Hepatocyte (in vitro differentiated cells): Measurements from ENCODE around the gene NAB1. TPM values are rescaled to one million over a fixed set of nuclear protein-coding genes. Genes with fewer than 3 reads are reported as not detected.

Source experiments
- DNase-seq: peaks from one replicate; pipeline ENCODE4 v3.0.0-alpha.2; 2016; ENCODE audit warnings: low spot score
- H2AFZ ChIP-seq: fragments of 200-600 bp; sonication (generic); 2 replicates; pipeline ENCODE4 v1.6.0; 2016; ENCODE audit warnings: antibody characterized with exemption, mild to moderate bottlenecking
- H3K27ac ChIP-seq: fragments of 200-600 bp; sonication (generic); 2 replicates; pipeline ENCODE4 v1.5.1; 2016; ENCODE audit warnings: mild to moderate bottlenecking
- H3K27me3 ChIP-seq: fragments of 200-600 bp; sonication (generic); 2 replicates; pipeline ENCODE4 v1.6.1; 2016
- H3K36me3 ChIP-seq: fragments of 200-600 bp; sonication (generic); replicated peaks from 2 replicates; pipeline ENCODE4 v1.5.1; 2016; ENCODE audit warnings: low read depth; ENCODE audit not compliant: insufficient read depth
- H3K4me1 ChIP-seq: fragments of 200-600 bp; sonication (generic); 2 replicates; pipeline ENCODE4 v1.5.1; 2016; ENCODE audit warnings: mild to moderate bottlenecking, moderate library complexity; ENCODE audit not compliant: insufficient read depth
- H3K4me2 ChIP-seq: fragments of 200-600 bp; sonication (generic); 2 replicates; pipeline ENCODE4 v1.6.0; 2016
- H3K4me3 ChIP-seq: fragments of 200-600 bp; sonication (generic); 2 replicates; pipeline ENCODE4 v1.5.1; 2016; ENCODE audit warnings: mild to moderate bottlenecking
- H3K79me2 ChIP-seq: fragments of 200-600 bp; sonication (generic); 2 replicates; pipeline ENCODE4 v1.6.0; 2017; ENCODE audit warnings: mild to moderate bottlenecking
- H3K9me2 ChIP-seq: fragments of 200-600 bp; sonication (generic); replicated peaks from 2 replicates; pipeline ENCODE4 v1.6.0; 2017; ENCODE audit warnings: mild to moderate bottlenecking; ENCODE audit not compliant: insufficient read depth
- H3K9me3 ChIP-seq: fragments of 200-600 bp; sonication (generic); 2 replicates; pipeline ENCODE4 v1.5.1; 2016; ENCODE audit warnings: low read depth, mild to moderate bottlenecking
- H4K20me1 ChIP-seq: fragments of 200-600 bp; sonication (generic); 2 replicates; pipeline ENCODE4 v1.6.0; 2016; ENCODE audit warnings: mild to moderate bottlenecking; ENCODE audit not compliant: insufficient read depth, poor library complexity, severe bottlenecking
- EZH2 ChIP-seq: fragments of 200-600 bp; sonication (generic); IDR thresholded peaks from 2 replicates; pipeline ENCODE4 v1.6.1; 2016; ENCODE audit warnings: antibody characterized with exemption, mild to moderate bottlenecking, borderline replicate concordance
- EZH2phosphoT487 ChIP-seq: fragments of 200-600 bp; sonication (generic); IDR thresholded peaks from one replicate; pipeline ENCODE4 v1.6.1; 2018; ENCODE audit warnings: antibody characterized with exemption, mild to moderate bottlenecking, low read depth, moderate library complexity; ENCODE audit not compliant: unreplicated experiment, severe bottlenecking
- WGBS: methylation state at CpG from one replicate; pipeline ENCODE4 v1.1.6; 2016; ENCODE audit warnings: low lambda C conversion rate; ENCODE audit errors: missing lambda C conversion rate; 5-methylcytosine and 5-hydroxymethylcytosine counted together
- polyA plus RNA-seq: library from polyadenylated mRNA; unstranded; fragments of >200 nt; fragmentation: Nextera tagmentation; extraction: Ambion mirVana; gene quantifications from 2 replicates; pipeline ENCODE4 v1.2.1, GENCODE V29; 2016
- total RNA-seq: library from RNA; depleted of rRNA; stranded (reverse); fragments of >200 nt; gene quantifications from 2 replicates; pipeline ENCODE4 v1.2.3, GENCODE V29; 2014
- TF ChIP-seq, protein P1 (sequence below): fragments of 200-600 bp; sonication (generic); IDR thresholded peaks from 2 replicates; pipeline ENCODE4 v1.5.1; 2016; ENCODE audit warnings: antibody characterized with exemption, mild to moderate bottlenecking; ENCODE audit not compliant: poor library complexity

The NAB1 gene
- total and polyA plus RNA-seq, 2 experiments from 2014 or later = 9.9 to 46.6 TPM

DNA sequence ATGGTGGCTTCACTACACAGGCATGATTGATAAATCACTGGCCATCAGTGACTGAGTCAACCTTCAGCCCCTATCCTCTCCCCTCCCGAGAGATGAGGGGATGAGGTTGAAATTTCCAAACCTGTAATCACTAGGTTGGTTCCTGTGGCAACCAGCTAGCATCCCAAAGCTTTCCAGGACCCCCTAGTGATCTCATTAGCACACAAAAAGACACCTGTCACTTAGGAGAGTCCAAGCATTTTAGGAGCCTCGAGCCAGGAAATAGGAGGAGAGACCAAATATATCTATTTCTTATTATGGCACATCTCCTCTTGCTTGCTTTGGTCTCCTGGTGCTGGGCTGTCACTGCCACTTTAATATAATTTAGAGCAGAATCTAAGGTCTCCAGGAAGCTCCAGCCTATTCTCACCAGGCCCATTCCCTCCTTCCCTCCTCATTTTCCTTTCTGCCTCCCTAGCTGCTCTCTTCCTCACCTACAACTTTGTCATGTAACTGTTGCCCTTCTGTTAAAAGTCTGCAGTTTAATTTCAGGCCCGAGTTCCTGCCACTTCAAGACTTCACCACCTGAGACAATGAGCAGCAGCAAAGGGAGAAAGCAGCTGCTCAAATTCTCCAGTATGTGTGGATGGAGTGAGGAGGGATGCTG, 33.2 kb upstream of the NAB1 start:
- Histone ChIP-seq H3K4me2 (no peak overlapping the region), H4K20me1 (no peaks in the 10 kb centered on the region), H3K27ac (no peak overlapping the region), H3K9me2 (no peaks in the 10 kb centered on the region), H2AFZ (no peak overlapping the region), H3K27me3 (no peaks in the 10 kb centered on the region), H3K4me3 (no peak overlapping the region), H3K4me1 (no peaks in the 10 kb centered on the region), H3K9me3 (peaks cover 4% of the 10 kb centered on the region), H3K79me2 (no peaks in the 10 kb centered on the region), H3K36me3 (no peaks in the 10 kb centered on the region)
- 65% methylated on average over 3 of the region's 3 CpGs for WGBS
- DNase-seq = no peak
- no peak for TF ChIP-seq EZH2
- TF ChIP-seq, protein P1, sequence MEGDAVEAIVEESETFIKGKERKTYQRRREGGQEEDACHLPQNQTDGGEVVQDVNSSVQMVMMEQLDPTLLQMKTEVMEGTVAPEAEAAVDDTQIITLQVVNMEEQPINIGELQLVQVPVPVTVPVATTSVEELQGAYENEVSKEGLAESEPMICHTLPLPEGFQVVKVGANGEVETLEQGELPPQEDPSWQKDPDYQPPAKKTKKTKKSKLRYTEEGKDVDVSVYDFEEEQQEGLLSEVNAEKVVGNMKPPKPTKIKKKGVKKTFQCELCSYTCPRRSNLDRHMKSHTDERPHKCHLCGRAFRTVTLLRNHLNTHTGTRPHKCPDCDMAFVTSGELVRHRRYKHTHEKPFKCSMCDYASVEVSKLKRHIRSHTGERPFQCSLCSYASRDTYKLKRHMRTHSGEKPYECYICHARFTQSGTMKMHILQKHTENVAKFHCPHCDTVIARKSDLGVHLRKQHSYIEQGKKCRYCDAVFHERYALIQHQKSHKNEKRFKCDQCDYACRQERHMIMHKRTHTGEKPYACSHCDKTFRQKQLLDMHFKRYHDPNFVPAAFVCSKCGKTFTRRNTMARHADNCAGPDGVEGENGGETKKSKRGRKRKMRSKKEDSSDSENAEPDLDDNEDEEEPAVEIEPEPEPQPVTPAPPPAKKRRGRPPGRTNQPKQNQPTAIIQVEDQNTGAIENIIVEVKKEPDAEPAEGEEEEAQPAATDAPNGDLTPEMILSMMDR = no peak
- TF ChIP-seq EZH2phosphoT487 = no peak

DNA sequence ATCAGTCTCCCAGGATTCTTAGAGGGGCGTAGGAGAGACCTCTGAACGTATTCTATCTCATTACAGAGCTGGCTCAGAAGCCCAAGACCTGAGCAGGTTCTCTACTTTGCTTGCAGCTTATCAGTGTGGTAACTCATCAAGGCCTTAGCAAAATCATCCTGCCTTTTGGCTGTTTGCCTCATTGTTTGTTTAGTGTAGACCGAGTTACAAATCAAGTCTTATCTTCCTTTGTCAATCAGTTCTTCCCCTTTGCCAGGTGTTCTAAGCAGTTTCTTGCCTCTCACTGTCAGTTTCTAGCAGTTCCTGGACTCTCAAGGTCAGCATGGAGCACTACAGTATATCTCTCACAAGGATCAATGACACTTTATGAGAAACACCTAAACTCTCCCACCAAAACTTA, 30.9 kb upstream of the NAB1 start:
- peak overlapping the region; percentile 4 for H3K27ac ChIP-seq
- H3K9me2 ChIP-seq = no peaks in the 10 kb centered on the region
- H3K79me2 ChIP-seq = no peaks in the 10 kb centered on the region
- no peaks in the 10 kb centered on the region for H3K36me3 ChIP-seq
- no peak overlapping the region for H3K4me2 ChIP-seq
- WGBS = 25% methylated on average over 3 of the region's 3 CpGs
- H3K4me3 ChIP-seq = no peak overlapping the region
- no peaks in the 10 kb centered on the region for H3K4me1 ChIP-seq
- H3K27me3 ChIP-seq = no peaks in the 10 kb centered on the region
- TF ChIP-seq, protein P1 = no peak
- TF ChIP-seq EZH2 (no peak), EZH2phosphoT487 (no peak)
- peak; percentile 15 for DNase-seq
- H4K20me1 ChIP-seq = no peaks in the 10 kb centered on the region
- no peak overlapping the region for H2AFZ ChIP-seq
- no peaks in the 10 kb centered on the region for H3K9me3 ChIP-seq

DNA sequence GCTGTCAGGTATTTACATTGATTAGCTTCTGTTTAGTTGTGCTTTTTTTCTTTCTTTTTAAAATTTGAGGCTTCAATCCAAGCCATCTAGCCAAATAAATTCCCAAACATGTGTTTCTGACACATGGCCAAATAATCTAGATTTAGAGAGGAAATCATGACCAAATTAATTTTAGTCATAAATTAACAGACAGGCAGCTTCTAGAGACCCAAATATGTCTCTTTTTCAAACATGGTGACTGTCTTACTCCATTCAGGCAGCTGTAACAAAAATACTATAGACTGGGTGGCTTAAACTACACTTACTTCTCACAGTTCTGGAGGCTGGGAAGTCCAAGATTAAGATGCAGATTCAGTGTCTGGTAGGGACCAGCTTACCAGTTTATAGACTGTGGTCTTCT, 23.2 kb upstream of the NAB1 start:
- Histone ChIP-seq H3K9me2 (no peaks in the 10 kb centered on the region), H3K36me3 (no peaks in the 10 kb centered on the region), H3K4me3 (no peak overlapping the region), H2AFZ (no peak overlapping the region), H3K4me2 (no peak overlapping the region), H3K27me3 (no peaks in the 10 kb centered on the region), H3K79me2 (no peaks in the 10 kb centered on the region), H3K9me3 (no peaks in the 10 kb centered on the region), H3K27ac (no peak overlapping the region), H4K20me1 (no peaks in the 10 kb centered on the region), H3K4me1 (no peaks in the 10 kb centered on the region)
- TF ChIP-seq, protein P1 = no peak
- TF ChIP-seq EZH2 = no peak
- no peak for TF ChIP-seq EZH2phosphoT487
- no peak for DNase-seq
